Trophoblast cell (in vitro differentiated cells and primary cell): ENCODE measurements around the gene LMTK2. TPM values are rescaled to one million over a fixed set of nuclear protein-coding genes. Genes with fewer than 3 reads are reported as not detected.

ENCODE experiments used
- DNase-seq, 2 donors: peaks; one replicate each; pipeline ENCODE4 v3.0.0-alpha.2; 2016
- H2AFZ ChIP-seq: 2 replicates; pipeline ENCODE4 v1.6.1; 2013; ENCODE audit warnings: low read length, moderate library complexity, mild to moderate bottlenecking; ENCODE audit not compliant: insufficient read depth, poor library complexity
- H2AK5ac ChIP-seq: 2 replicates; pipeline ENCODE4 v1.6.1; 2013; ENCODE audit warnings: mild to moderate bottlenecking, low read length
- H2BK120ac ChIP-seq: 2 replicates; pipeline ENCODE4 v1.6.1; 2013; ENCODE audit warnings: low read length, mild to moderate bottlenecking, moderate library complexity; ENCODE audit not compliant: insufficient read depth, poor library complexity
- H2BK12ac ChIP-seq: 2 replicates; pipeline ENCODE4 v1.6.1; 2013; ENCODE audit warnings: mild to moderate bottlenecking, low read length, moderate library complexity
- H2BK5ac ChIP-seq: 2 replicates; pipeline ENCODE4 v1.6.1; 2013; ENCODE audit warnings: low read length, low read depth, moderate library complexity, mild to moderate bottlenecking; ENCODE audit not compliant: poor library complexity
- H3K14ac ChIP-seq: 2 replicates; pipeline ENCODE4 v1.6.1; 2013; ENCODE audit warnings: mild to moderate bottlenecking, low read length
- H3K18ac ChIP-seq: 2 replicates; pipeline ENCODE4 v1.6.1; 2013; ENCODE audit warnings: mild to moderate bottlenecking, low read length
- H3K23ac ChIP-seq: 2 replicates; pipeline ENCODE4 v1.6.1; 2013; ENCODE audit warnings: low read length
- H3K27ac ChIP-seq: 2 replicates; pipeline ENCODE4 v1.5.1; 2013; ENCODE audit warnings: low read depth, mild to moderate bottlenecking, inconsistent platforms, low read length, moderate library complexity
- H3K27me3 ChIP-seq: 2 replicates; pipeline ENCODE4 v1.6.1; 2013; ENCODE audit warnings: inconsistent platforms, mild to moderate bottlenecking, low read length, moderate library complexity; ENCODE audit not compliant: insufficient read depth
- H3K36me3 ChIP-seq, 2 experiments: 1 replicate in 1 of 2; 2 replicates in 1 of 2; pipeline ENCODE4 v1.6.1; 2013; ENCODE audit warnings: low read length in 2 of 2, mild to moderate bottlenecking in 2 of 2, moderate library complexity in 1 of 2; ENCODE audit not compliant: insufficient read depth in 2 of 2, control insufficient read depth in 1 of 2
- H3K4ac ChIP-seq: 2 replicates; pipeline ENCODE4 v1.6.1; 2013; ENCODE audit warnings: low read depth, mild to moderate bottlenecking, low read length, moderate library complexity
- H3K4me1 ChIP-seq, 2 experiments: 1 replicate in 1 of 2; 2 replicates in 1 of 2; pipeline ENCODE4 v1.6.1; 2013; ENCODE audit warnings: low read length in 2 of 2, mild to moderate bottlenecking in 2 of 2, moderate library complexity in 1 of 2; ENCODE audit not compliant: insufficient read depth in 2 of 2, control insufficient read depth in 1 of 2
- H3K4me2 ChIP-seq: 2 replicates; pipeline ENCODE4 v1.6.1; 2013; ENCODE audit warnings: inconsistent platforms, mild to moderate bottlenecking, low read length, moderate library complexity
- H3K4me3 ChIP-seq: 2 replicates; pipeline ENCODE4 v1.5.1; 2013; ENCODE audit warnings: mild to moderate bottlenecking, low read depth, low read length, inconsistent platforms
- H3K79me1 ChIP-seq: one replicate; pipeline ENCODE4 v1.6.1; 2013; ENCODE audit warnings: low read length
- H3K79me2 ChIP-seq: 2 replicates; pipeline ENCODE4 v1.6.1; 2013; ENCODE audit warnings: low read length, mild to moderate bottlenecking; ENCODE audit not compliant: control insufficient read depth, insufficient read depth, poor library complexity
- H3K9ac ChIP-seq: 2 replicates; pipeline ENCODE4 v1.6.1; 2013; ENCODE audit warnings: mild to moderate bottlenecking, low read length
- H3K9me3 ChIP-seq: 2 replicates; pipeline ENCODE4 v1.6.1; 2013; ENCODE audit warnings: low read depth, mild to moderate bottlenecking, control low read depth, inconsistent platforms, low read length; ENCODE audit not compliant: insufficient read depth
- H4K12ac ChIP-seq: 2 replicates; pipeline ENCODE4 v1.6.1; 2013; ENCODE audit warnings: low read depth, mild to moderate bottlenecking, low read length, moderate library complexity
- H4K8ac ChIP-seq: 2 replicates; pipeline ENCODE4 v1.6.1; 2013; ENCODE audit warnings: low read depth, mild to moderate bottlenecking, low read length, moderate library complexity
- H4K91ac ChIP-seq: one replicate; pipeline ENCODE4 v1.6.1; 2013; ENCODE audit warnings: low read depth, mild to moderate bottlenecking, low read length, moderate library complexity
- WGBS: extraction: QIAGEN DNeasy Blood & Tissue Kit; methylation state at CpG from one replicate; pipeline ENCODE4 v1.1.7; 2013; ENCODE audit warnings: missing lambda C conversion rate; ENCODE audit not compliant: insufficient read length, insufficient coverage; ENCODE audit errors: extremely low coverage; 5-methylcytosine and 5-hydroxymethylcytosine counted together
- polyA plus RNA-seq: library from polyadenylated mRNA; stranded (reverse); fragments of 200-250 nt; gene quantifications from 2 replicates; pipeline ENCODE4 v1.2.3, GENCODE V29; 2013

LMTK2 gene
- 10.6 and 10.8 TPM in 2 replicates for polyA plus RNA-seq

- H3K4me1 ChIP-seq, result no peaks in the 10 kb centered on the region
- H3K27me3 ChIP-seq, result no peaks in the 10 kb centered on the region
- peaks cover 3% of the 10 kb centered on the region for H3K79me1 ChIP-seq
These were observed at the start of gene LMTK2 for GRCh38 chr7:98106647-98107312. Gene LMTK2 (plus strand): TSS chr7:98106862. CDS start chr7:98107178, 316 bp downstream.

GRCh38 chr7:98057157-98057556, 49.5 kb upstream of the LMTK2 start:
- Histone ChIP-seq H3K4me3 (no peak overlapping the region), H3K79me2 (no peaks in the 10 kb centered on the region), H3K9ac (no peak overlapping the region), H4K12ac (no peak overlapping the region), H4K8ac (no peak overlapping the region), H3K23ac (no peak overlapping the region), H4K91ac (no peak overlapping the region), H3K79me1 (no peaks in the 10 kb centered on the region), H3K14ac (no peak overlapping the region), H3K18ac (no peak overlapping the region), H2AK5ac (no peak overlapping the region), H3K4ac (no peak overlapping the region), H2BK12ac (no peak overlapping the region), H3K36me3 (no peaks in the 10 kb centered on the region), H2AFZ (no peak overlapping the region), H2BK120ac (no peak overlapping the region), H3K9me3 (peaks cover 1% of the 10 kb centered on the region), H3K27me3 (peaks cover 2% of the 10 kb centered on the region), H3K4me2 (no peak overlapping the region), H2BK5ac (no peak overlapping the region), H3K27ac (no peak overlapping the region), H3K4me1 (no peaks in the 10 kb centered on the region)
- DNase-seq, result no peak
- no CpG with 5 or more reads among the region's 2 CpGs for WGBS

More at GRCh38 chr7:98106647-98107312, at the start of gene LMTK2:
- Histone ChIP-seq H3K36me3 (no peaks in the 10 kb centered on the region), H3K27ac (no peak within 1 kb of the TSS), H2BK120ac (peak within 1 kb of the TSS; percentile 74), H2BK5ac (peak within 1 kb of the TSS; percentile 52), H2BK12ac (no peak within 1 kb of the TSS), H3K4me2 (peak within 1 kb of the TSS; percentile 95), H3K18ac (peak within 1 kb of the TSS; percentile 94), H3K23ac (peak within 1 kb of the TSS; percentile 91), H4K12ac (peak within 1 kb of the TSS; percentile 83), H4K91ac (peak within 1 kb of the TSS; percentile 78), H3K9ac (peak within 1 kb of the TSS; percentile 64), H3K4ac (peak within 1 kb of the TSS; percentile 76), H2AFZ (peak within 1 kb of the TSS; percentile 98), H4K8ac (peak within 1 kb of the TSS; percentile 99), H2AK5ac (no peak within 1 kb of the TSS), H3K14ac (peak within 1 kb of the TSS; percentile 90), H3K9me3 (no peaks in the 10 kb centered on the region), H3K79me2 (peaks cover 3% of the 10 kb centered on the region), H3K4me3 (peak within 1 kb of the TSS; percentile 100)
- peak; percentile 93 to 98 for DNase-seq
- WGBS, result no CpG with 5 or more reads among the region's 75 CpGs

GRCh38 chr7:98058186-98058585, 48.5 kb upstream of the LMTK2 start:
- H3K23ac ChIP-seq, result no peak overlapping the region
- no peak overlapping the region for H2AK5ac ChIP-seq
- no peaks in the 10 kb centered on the region for H3K79me2 ChIP-seq
- no peak overlapping the region for H2AFZ ChIP-seq
- H3K36me3 ChIP-seq, result no peaks in the 10 kb centered on the region
- H3K4me3 ChIP-seq, result no peak overlapping the region
- no peak overlapping the region for H3K9ac ChIP-seq
- H2BK5ac ChIP-seq, result no peak overlapping the region
- H3K27ac ChIP-seq, result no peak overlapping the region
- H3K14ac ChIP-seq, result no peak overlapping the region
- no peak for DNase-seq
- no peaks in the 10 kb centered on the region for H3K79me1 ChIP-seq
- no peak overlapping the region for H3K18ac ChIP-seq
- H3K9me3 ChIP-seq, result peaks cover 5% of the 10 kb centered on the region
- no peak overlapping the region for H2BK12ac ChIP-seq
- no peak overlapping the region for H3K4ac ChIP-seq
- no peak overlapping the region for H4K12ac ChIP-seq
- no peaks in the 10 kb centered on the region for H3K4me1 ChIP-seq
- no peak overlapping the region for H3K4me2 ChIP-seq
- no peak overlapping the region for H4K8ac ChIP-seq
- WGBS, result no CpG with 5 or more reads among the region's 10 CpGs
- no peak overlapping the region for H4K91ac ChIP-seq
- peaks cover under 1% of the 10 kb centered on the region for H3K27me3 ChIP-seq
- no peak overlapping the region for H2BK120ac ChIP-seq

- no peak overlapping the region for H3K4ac ChIP-seq
- no peaks in the 10 kb centered on the region for H3K4me1 ChIP-seq
- H4K12ac ChIP-seq, result no peak overlapping the region
- no peaks in the 10 kb centered on the region for H3K36me3 ChIP-seq
- H2BK120ac ChIP-seq, result no peak overlapping the region
- H3K27me3 ChIP-seq, result no peaks in the 10 kb centered on the region
- no peak overlapping the region for H4K8ac ChIP-seq
- H2AK5ac ChIP-seq, result no peak overlapping the region
- no peak overlapping the region for H3K27ac ChIP-seq
- no peak overlapping the region for H3K23ac ChIP-seq
- H3K4me2 ChIP-seq, result no peak overlapping the region
- H3K4me3 ChIP-seq, result no peak overlapping the region
- H2BK5ac ChIP-seq, result no peak overlapping the region
- no peak for DNase-seq
- no peak overlapping the region for H3K9ac ChIP-seq
- no CpG with 5 or more reads among the region's 1 CpG for WGBS
- no peaks in the 10 kb centered on the region for H3K79me2 ChIP-seq
- no peak overlapping the region for H2BK12ac ChIP-seq
- H3K79me1 ChIP-seq, result no peaks in the 10 kb centered on the region
- peaks cover 4% of the 10 kb centered on the region for H3K9me3 ChIP-seq
- H3K14ac ChIP-seq, result no peak overlapping the region
- H3K18ac ChIP-seq, result no peak overlapping the region
- no peak overlapping the region for H2AFZ ChIP-seq
- H4K91ac ChIP-seq, result no peak overlapping the region
These were observed 42.4 kb upstream of the LMTK2 start for GRCh38 chr7:98064233-98064632.
